ENCODE results near the gene TNNT2. TPM values are rescaled to one million over a fixed set of nuclear protein-coding genes. Genes with fewer than 3 reads are reported as not detected.

The TNNT2 gene
- total RNA-seq, 1 experiment from 2014 or later = 6.4 TPM

DNA sequence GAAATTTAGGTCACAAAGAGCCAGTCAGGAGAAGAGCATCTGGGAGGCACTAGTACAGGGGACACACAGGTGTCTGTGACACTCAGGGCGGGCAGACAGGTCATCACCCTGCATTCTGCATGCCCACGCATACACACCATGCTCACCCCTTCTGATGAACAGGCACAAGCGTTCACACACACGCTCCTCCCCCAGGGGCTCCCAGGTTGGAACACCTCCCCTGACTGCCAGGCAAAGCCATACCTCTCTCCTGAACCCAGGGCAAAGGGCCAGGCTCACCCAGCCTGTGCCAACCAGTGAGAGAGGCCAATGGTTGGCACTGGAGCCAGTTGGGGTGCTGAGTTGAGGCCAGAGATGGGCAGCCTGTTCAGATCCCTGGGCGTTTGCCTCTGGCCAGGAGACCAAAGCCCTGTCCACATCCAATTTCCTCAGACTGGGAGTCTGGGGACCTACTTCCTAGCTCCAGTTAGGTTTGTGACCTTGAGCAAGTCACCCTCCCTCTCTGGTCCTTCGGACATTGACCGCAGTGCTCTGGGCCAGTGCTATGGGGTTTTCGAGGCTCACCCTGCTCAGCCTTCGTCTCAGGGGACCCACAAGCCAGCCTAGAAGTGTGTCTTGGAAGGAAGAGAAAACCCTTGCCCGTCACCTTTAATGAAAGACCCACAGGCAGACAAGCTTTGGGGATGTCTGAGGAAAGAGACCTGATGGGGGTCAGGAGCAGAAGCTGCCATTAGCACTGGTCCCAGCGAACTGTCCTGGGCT lies 27.4 kb upstream of the TNNT2 start:
- TF ChIP-seq, protein P1, sequence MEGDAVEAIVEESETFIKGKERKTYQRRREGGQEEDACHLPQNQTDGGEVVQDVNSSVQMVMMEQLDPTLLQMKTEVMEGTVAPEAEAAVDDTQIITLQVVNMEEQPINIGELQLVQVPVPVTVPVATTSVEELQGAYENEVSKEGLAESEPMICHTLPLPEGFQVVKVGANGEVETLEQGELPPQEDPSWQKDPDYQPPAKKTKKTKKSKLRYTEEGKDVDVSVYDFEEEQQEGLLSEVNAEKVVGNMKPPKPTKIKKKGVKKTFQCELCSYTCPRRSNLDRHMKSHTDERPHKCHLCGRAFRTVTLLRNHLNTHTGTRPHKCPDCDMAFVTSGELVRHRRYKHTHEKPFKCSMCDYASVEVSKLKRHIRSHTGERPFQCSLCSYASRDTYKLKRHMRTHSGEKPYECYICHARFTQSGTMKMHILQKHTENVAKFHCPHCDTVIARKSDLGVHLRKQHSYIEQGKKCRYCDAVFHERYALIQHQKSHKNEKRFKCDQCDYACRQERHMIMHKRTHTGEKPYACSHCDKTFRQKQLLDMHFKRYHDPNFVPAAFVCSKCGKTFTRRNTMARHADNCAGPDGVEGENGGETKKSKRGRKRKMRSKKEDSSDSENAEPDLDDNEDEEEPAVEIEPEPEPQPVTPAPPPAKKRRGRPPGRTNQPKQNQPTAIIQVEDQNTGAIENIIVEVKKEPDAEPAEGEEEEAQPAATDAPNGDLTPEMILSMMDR (conservative IDR thresholded peaks at IDR 0.05) = no peak
- no peak for TF ChIP-seq EZH2 (IDR thresholded peaks at IDR 0.05; ENCODE audit: low read depth)
- H3K27ac ChIP-seq = no peak overlapping the region
- intact Hi-C loops (cut with micrococcal nuclease; ENCODE audit: unreplicated experiment) = loop anchor here (5.0 kb wide), 1 partner anchor 43 kb away; no protein-coding TSS in a partner anchor
- no peaks in the 10 kb centered on the region for H3K9me2 ChIP-seq (ENCODE audit: insufficient read depth)
- no peaks in the 10 kb centered on the region for H3K36me3 ChIP-seq (ENCODE audit: low read depth)
- no peak overlapping the region for H2AFZ ChIP-seq
- POLR2A ChIA-PET (ENCODE audit: unreplicated experiment) = no interaction called here
- peaks cover 6% of the 10 kb centered on the region; the same call in 1 of the 2 replicates for H3K79me2 ChIP-seq (ENCODE audit: low read depth)
- no peaks in the 10 kb centered on the region for H3F3A ChIP-seq (ENCODE audit: insufficient read depth, low read depth)
- BruUV-seq (replicated peaks) = no TSS peak
- no peaks in the 10 kb centered on the region for H3K9me3 ChIP-seq (ENCODE audit: insufficient read depth, low read depth)
- H3K27me3 ChIP-seq (ENCODE audit: insufficient read depth, low read depth) = no peaks in the 10 kb centered on the region
- no peak overlapping the region for H3K4me2 ChIP-seq
- no peaks in the 10 kb centered on the region for H4K20me1 ChIP-seq (ENCODE audit: insufficient read depth)
- CTCF ChIA-PET = no interaction called here
- H3K4me3 ChIP-seq = no peak overlapping the region
- DNase-seq = no peak
- peaks cover 10% of the 10 kb centered on the region for H3K4me1 ChIP-seq (replicated peaks; ENCODE audit: insufficient read depth)

DNA sequence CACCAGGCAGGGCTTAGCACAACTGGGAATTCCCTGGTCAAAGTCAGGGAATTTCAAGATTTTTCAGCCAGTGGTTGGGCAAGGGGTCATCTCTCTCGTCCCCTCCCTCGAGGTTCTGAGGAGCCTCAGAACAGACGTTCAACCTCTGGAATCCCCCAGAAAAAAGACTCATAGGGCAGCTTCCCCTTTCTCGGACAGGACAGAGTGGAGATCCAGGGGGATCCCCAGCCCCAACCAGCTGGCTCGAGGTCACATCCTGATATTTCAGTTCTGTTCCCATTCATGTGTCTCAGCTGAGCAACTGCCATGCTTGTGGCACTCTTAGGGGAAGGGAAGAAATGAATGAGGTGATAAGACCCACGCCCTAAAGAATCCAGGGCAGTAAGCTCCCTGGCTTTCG lies 26.6 kb upstream of the TNNT2 start:
- no peaks in the 10 kb centered on the region for H3K9me3 ChIP-seq (ENCODE audit: insufficient read depth, low read depth)
- CTCF ChIA-PET = no interaction called here
- no peak for DNase-seq

DNA sequence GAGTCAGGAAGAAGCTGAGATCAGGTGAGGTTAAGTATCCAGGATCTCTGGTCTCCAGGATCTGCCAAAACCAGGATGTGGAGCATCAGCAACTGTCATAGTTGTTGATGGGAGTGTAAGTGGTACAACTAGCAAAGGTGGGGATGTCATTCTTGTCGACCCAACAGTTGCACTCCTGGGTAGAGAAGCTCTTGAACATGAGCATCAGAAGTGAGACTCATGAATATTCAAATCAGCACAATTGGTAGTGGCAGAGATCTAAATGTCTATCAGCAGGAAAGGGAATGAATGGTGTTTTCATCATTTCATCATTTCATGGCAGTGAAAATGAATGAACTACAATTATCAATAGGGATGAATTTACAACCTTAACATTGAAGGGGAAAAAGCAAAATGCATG lies 25.9 kb upstream of the TNNT2 start:
- no peak for DNase-seq
- H3K4me2 ChIP-seq = no peak overlapping the region
- H3K9me2 ChIP-seq (ENCODE audit: insufficient read depth) = no peaks in the 10 kb centered on the region
- H4K20me1 ChIP-seq (ENCODE audit: insufficient read depth) = no peaks in the 10 kb centered on the region
- H3K27ac ChIP-seq = no peak overlapping the region
- no TSS peak for BruUV-seq (replicated peaks)
- H3K27me3 ChIP-seq (ENCODE audit: insufficient read depth, low read depth) = no peaks in the 10 kb centered on the region
- CTCF ChIA-PET = interaction anchor here (0.6 kb wide), 1 partner anchor 10 kb away, joined by 4 read pairs; no protein-coding TSS in a partner anchor
- no peak overlapping the region for H2AFZ ChIP-seq
- peaks cover 2% of the 10 kb centered on the region; the same call in 1 of the 2 replicates for H3F3A ChIP-seq (ENCODE audit: insufficient read depth, low read depth)
- H3K4me1 ChIP-seq (replicated peaks; ENCODE audit: insufficient read depth) = peaks cover 17% of the 10 kb centered on the region
- H3K4me3 ChIP-seq = no peak overlapping the region
- H3K79me2 ChIP-seq (ENCODE audit: low read depth) = peaks cover 17% of the 10 kb centered on the region
- intact Hi-C loops (cut with micrococcal nuclease; ENCODE audit: unreplicated experiment) = no loop called here
- TF ChIP-seq EZH2 (IDR thresholded peaks at IDR 0.05; ENCODE audit: low read depth) = no peak
- POLR2A ChIA-PET (ENCODE audit: unreplicated experiment) = no interaction called here
- no peaks in the 10 kb centered on the region for H3K9me3 ChIP-seq (ENCODE audit: insufficient read depth, low read depth)
- no peaks in the 10 kb centered on the region for H3K36me3 ChIP-seq (ENCODE audit: low read depth)

More for the DNA sequence above, 26.6 kb upstream of the TNNT2 start:
- Histone ChIP-seq H3K36me3 (ENCODE audit: low read depth) (no peaks in the 10 kb centered on the region), H3K4me1 (replicated peaks; ENCODE audit: insufficient read depth) (peaks cover 14% of the 10 kb centered on the region), H4K20me1 (ENCODE audit: insufficient read depth) (no peaks in the 10 kb centered on the region), H3K79me2 (ENCODE audit: low read depth) (peaks cover 10% of the 10 kb centered on the region), H3K27ac (no peak overlapping the region), H3F3A (ENCODE audit: insufficient read depth, low read depth) (no peaks in the 10 kb centered on the region), H3K4me2 (no peak overlapping the region), H3K9me2 (ENCODE audit: insufficient read depth) (no peaks in the 10 kb centered on the region), H3K4me3 (no peak overlapping the region), H2AFZ (no peak overlapping the region), H3K27me3 (ENCODE audit: insufficient read depth, low read depth) (no peaks in the 10 kb centered on the region)
- no TSS peak for BruUV-seq (replicated peaks)
- POLR2A ChIA-PET (ENCODE audit: unreplicated experiment) = no interaction called here
- TF ChIP-seq EZH2 (IDR thresholded peaks at IDR 0.05; ENCODE audit: low read depth) = no peak
- TF ChIP-seq, protein P1 (conservative IDR thresholded peaks at IDR 0.05) = no peak
- intact Hi-C loops (cut with micrococcal nuclease; ENCODE audit: unreplicated experiment) = no loop called here

Measured in PC-9 (cell line).